OCI-LY1 (cell line): ENCODE measurements around the gene AGFG2.

ENCODE experiments used
- CTCF ChIP-seq: fragments of 200-600 bp; sonication (generic), shearing (Covaris generic); IDR thresholded peaks from 2 replicates; pipeline ENCODE4 v1.5.1; 2017; ENCODE audit warnings: mild to moderate bottlenecking, antibody characterized with exemption, low read length, moderate library complexity, mixed read lengths
- EZH2 ChIP-seq: fragments of 200-600 bp; sonication (generic), shearing (Covaris generic); IDR thresholded peaks from 2 replicates; pipeline ENCODE4 v1.8.0; 2017; ENCODE audit warnings: borderline replicate concordance, mixed run types, mild to moderate bottlenecking, antibody characterized with exemption, low read length, moderate library complexity, mixed read lengths

GRCh38 chr7:100586266-100587025 lies 47.4 kb downstream of the AGFG2 start, which contains the start of gene FBXO24:
- TF ChIP-seq CTCF (no peak), EZH2 (no peak)
